ENCODE data around the gene SMIM43.
"Not testable (repeated sequence)": the region's sequence is repeated elsewhere in the genome, so short reads cannot be mapped to it uniquely, and the experiment has no call there.

The SMIM43 gene

DNA sequence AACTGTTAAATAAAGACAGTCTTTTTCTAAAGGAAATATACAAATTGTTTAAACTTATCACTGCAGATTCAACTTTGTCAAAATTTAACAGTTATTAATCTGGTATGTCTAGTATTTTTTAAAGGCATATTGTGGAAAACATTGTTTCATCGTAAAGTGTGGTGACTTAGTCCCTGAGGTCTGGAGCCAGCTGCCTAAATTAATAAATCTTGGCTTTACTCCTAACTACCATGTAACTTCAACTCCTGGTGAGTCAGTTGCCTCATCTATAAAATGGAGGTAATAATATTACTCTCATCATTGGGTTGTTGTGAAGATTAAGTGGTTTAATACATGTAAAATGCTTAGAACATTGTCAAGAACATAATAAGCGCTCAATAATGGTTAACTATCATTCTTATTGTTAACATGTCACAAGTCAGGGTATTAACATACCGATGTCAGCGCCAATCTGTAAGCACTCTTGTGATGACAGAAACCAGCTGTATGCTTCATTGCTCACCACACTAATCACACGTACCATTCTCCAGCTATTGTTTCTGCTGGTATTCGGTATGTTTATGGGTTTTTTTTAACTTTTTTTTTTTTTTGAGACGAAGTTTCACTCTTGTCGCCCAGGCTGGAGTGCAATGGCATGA is 14.1 kb upstream of the SMIM43 start:
- DNase-seq, result no peak

DNA sequence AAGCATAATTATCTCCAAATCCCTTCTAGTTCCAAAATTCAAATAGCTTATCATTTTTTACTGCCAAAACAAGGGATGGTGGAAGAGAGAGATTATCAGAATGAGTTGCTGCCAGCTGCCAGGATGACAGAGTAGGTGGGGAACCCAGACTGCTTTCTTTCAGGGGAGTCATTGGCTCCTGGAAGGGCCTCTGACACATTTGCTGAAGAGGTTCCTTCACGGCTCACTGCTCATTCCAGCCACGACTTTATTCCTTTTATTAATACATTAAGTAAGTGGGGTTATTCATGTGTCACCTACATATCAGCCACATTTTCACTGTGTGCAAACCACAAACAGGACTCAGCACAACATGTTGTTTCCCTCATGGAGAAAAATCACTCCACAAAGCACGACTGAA is 12.7 kb upstream of the SMIM43 start:
- DNase-seq, result no peak

DNA sequence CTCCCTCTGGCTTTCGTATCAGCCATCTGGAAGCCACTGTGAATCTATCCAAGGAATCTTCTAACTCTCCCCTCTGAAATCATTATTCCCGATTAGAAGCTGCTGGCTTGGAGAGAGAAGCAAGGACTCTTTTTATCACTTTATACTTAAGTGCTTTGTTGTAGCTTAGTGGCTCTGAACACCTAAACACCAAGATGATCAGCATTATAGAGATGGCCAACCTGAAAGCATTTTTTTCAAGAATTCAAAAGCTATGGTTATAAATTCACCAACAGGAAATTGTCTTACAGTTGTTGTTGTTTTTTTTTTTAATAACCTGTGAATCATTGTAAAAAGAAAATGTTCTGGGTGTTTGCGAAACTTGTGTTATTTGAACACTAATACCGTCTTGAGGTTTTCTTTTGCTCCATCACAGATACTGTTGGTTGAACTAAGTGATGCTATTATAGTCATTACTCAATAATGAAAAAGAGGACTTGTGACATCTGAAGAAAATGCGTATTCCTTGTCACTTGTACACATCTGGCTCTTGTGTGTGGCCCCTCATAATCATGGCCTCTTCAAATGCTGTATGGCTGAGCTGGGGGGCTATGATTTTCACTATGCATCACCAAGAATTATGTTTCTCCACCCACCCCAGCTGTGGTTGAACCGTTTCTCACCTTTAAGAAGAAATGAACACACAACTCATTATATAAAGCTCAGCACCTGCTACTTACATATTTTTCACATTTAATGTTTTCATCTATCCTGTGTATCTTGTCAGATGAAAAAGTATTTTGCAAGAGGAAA is 11.8 kb upstream of the SMIM43 start:
- no peak for DNase-seq

DNA sequence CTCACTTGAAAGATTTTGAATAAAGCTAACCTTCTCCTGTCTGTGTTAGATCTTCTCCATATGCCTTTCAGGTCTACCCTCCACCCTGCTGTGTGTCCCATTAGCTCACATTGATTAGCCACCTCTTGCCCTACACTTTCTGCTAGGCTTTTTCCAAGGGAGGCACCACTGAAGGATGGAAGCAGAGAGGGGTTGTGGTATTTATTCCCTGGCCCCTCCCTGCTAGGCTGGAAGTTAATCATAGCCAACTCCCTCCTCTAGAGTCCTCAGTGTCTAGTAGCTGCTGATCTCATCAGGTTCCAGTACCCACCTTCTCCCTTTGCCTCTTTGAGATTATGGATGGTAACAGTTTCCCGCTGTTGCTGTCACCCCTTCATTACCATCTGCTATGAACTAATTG is 8.9 kb upstream of the SMIM43 start:
- DNase-seq, result no peak

DNA sequence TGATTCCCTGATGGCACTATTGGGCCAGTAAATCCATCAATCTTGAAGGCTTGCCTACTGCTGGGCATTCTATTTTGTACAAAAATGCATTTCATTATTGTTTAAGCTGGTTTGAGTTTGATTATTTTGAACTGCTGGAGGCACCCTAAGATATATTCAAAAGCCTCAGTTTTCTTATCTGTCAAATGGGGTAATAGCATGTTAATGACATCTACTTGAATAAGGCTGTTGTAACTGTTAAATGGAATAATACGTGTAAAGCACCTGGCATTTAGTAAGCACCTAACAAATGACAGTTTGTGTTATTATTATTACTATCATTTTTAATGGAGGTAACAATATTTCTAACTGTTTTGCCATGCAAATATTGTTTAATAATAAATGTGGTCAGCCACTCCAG is 6.9 kb upstream of the SMIM43 start:
- DNase-seq, result no peak

DNA sequence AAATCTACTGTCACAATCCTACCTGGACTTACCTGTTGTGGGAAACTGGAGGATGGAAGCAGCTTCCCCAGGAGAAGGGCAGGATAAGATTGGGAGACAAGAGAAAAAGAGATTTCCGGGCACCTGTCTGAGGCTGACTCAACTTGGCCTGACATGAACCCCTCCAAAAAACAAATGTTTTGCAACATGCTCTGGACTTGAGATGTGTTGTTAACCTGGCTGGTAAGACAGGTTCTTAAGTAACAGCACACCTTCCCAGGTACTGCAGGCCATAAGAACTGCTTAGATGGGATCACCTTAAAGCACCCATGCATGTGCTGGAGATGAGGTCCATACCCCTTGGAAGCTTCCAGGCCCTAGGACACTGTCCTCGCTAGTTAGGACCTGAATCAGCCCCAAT is 4.4 kb upstream of the SMIM43 start:
- DNase-seq, result no peak

DNA sequence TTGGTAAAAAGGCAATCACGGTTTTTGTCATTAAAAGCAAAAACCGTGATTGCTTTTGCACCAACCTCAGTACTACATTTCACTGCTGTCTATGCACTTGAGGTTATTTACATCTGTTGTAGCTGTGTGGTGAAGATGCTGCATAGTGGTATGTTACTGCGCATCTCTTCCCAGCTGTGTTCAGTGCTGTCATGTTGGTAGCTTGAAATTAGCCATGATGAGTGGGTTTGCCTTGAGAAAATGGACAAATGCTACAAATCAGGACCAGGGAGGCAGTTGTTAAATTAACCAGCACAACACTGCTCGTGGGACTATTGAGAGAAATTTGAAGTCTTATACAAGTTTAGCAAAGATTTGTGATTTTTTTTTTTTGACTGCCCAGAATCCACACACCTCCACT is 2.2 kb upstream of the SMIM43 start:
- DNase-seq, result no peak

DNA sequence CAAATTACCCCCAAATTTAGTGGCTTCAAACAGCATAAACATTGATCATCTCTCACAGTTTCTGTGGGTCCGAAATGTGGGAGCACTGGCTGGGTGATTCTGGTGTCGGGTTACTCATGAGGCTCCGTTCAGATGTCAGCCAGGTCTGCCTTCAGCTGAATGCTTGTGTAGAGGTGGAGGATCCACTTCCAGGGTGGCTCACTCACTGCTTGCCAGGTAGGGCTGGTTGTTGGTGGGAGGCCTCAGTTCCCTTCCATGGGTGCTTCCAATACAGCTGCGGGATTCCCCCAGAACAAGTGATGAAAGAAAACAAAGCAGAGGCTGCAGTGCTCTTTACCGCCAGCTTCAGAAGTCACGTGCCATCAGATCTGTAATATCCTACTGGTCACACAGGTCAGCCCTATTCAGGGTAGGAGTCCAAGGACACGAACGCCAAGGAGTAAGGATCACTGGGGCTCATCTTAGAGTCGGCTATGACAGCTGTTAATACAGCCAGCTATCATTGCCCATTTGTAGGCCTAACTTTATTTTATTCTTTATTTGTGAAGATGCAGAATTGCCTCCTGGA is 1.1 kb upstream of the SMIM43 start:
- no peak for DNase-seq

DNA sequence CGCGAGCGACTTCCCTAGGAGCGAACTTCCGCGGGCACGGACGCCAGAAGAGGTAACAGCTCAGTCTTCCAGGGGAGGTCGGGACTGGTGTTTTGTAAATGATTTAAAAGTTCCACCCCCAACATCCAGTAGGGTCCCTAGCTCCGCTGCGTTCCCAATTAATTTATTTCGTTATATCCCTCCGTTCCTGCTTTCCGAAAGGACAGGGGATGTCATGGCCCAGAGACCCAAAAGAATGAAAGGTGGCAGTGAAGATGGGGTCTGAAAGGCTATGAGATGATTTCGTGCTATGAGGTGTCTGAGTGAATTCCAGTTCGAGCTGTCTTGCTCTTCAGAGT is 373 bp upstream of the SMIM43 start:
- DNase-seq, result no peak

DNA sequence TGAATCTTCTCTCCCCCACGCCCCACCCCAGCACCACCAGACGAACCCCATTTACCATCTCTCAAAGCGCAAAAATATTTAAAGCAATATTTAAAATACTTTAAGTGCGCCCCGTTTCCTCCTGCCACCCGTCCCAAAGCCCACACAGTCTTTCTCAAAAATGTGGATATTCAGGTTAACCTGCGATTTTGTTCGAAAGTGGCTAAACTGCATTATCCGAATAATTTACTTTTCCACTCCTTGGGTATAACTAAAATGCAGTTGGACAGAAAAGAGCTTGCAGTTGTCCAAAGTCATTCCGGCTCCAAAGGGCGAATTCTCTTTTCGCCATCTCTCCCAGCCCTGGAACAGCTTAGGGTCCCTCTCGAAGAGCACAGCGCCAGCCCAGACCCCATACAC is 662 bp downstream of the SMIM43 start:
- DNase-seq, result no peak

DNA sequence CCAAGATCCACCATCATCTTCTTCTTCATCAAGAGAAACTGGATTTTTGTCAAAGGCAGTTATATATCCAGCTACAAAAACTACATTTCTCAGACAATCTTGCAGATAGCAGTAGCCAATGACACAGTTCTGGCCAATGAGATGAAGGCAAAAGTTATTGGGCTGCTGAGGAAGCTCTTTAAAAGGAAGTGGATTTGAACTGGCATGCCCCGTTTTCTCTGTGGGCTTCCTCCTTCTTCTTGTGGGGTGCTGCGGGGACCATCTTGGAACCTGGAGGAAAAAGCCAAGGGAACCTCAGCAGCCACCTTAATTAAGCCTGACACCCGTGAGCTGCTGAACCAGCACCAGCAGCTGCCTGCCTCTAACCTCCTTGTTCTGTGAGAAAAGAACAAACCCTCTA is 4.8 kb downstream of the SMIM43 start:
- DNase-seq, result no peak

DNA sequence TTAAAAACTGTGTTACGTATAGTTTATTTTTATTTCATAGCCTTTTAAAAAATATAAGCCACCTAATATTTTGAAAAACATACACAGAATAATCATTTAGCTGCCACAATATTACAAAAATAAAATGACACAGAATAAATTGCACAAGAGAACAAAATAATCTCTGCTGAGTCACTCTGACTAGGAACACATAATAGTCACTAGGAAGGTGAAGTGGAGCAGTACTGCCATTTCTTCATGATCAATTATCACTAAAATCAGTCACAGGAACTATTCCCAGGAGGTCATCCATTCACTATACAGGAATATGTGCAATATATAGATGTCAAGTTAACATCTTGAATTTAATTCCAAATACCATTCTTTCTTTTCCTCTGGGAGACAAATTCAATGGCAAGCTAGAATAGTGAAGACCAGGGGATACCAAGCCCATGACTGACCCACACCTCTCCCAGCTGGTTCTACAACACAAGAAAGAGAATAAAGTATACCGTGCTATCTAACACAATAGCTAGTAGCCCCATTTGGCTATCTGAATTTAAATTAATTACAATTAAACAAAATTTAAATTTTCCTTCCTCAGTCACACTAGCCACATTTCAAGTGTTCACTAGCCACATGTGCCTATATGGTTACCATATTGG is 5.9 kb downstream of the SMIM43 start:
- DNase-seq, result no peak

DNA sequence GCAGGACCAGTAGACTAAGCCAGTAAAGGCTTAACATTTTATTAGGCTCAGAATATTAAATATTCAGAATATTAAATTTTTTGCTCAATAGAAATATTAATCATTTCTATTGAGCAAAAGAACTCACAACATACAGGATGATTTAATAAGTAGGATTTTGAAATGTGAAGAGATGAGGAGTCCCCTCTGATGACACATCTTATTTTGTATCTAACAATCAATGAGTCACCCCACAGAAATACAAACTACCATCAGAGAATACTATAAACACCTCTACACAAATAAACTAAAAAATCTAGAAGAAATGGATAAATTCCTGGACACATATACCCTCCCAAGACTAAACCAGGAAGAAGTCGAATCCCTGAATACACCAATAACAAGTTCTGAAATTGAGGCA is 12.8 kb downstream of the SMIM43 start:
- not testable (repeated sequence) for DNase-seq

GRCh38 chr4:121749225-121749624 is 15.7 kb downstream of the SMIM43 start:
- no peak for DNase-seq

GRCh38 chr4:121742794-121743193 is 22.2 kb downstream of the SMIM43 start:
- DNase-seq, result no peak

DNA sequence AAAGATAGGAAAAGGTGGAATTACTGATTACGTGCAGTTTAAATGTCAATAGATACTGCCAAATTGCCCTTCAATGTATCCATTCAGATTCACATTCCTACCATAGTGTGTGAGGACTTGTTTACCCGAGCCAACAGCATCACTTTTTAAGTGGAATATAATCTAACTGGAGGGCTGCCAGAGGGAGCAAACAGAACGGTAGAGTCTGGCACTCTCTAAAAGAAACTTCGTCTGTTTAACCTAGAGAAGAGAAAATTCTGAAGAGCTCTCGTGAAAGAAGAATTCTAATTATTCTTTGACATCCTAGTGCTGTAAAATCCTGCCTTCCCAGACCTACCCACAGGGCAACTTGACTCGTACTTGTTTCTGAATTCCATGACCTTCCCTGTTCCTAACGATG is 23.2 kb downstream of the SMIM43 start:
- no peak for DNase-seq

DNA sequence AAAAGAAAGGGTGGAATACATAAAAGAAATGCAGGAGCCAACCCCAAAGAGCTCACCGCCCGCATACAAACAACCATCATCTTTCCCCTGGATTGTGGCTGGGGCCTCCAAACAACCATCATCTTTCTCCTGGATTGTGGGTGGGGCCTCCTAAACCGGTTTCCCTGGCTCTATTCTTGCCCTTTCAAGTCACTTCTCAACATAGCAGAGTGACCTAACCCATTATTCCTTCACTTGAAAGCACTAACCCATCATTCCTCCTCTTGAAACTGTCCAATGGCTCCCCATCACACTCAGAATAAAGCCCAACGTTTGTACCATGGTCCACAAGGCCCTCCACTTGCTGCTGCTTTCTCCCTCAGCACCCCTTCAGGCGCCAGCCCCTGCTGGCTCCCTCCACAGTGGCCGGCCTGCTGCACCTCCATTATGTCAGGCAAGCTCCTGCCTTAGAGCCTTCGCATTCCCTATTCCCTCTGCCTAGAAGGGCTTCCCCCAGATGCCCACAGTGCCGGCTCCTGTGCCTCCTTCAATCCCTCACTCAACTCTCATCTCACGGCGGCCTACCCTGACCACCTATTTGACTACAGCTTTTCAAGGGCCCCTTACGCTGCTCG is 24.1 kb downstream of the SMIM43 start:
- DNase-seq, result no peak

GRCh38 chr4:121739575-121739974 is 25.4 kb downstream of the SMIM43 start:
- DNase-seq, result no peak

GRCh38 chr4:121738780-121739535 is 26.0 kb downstream of the SMIM43 start:
- DNase-seq, result no peak

GRCh38 chr4:121737846-121738554 is 27.0 kb downstream of the SMIM43 start:
- DNase-seq, result no peak

DNA sequence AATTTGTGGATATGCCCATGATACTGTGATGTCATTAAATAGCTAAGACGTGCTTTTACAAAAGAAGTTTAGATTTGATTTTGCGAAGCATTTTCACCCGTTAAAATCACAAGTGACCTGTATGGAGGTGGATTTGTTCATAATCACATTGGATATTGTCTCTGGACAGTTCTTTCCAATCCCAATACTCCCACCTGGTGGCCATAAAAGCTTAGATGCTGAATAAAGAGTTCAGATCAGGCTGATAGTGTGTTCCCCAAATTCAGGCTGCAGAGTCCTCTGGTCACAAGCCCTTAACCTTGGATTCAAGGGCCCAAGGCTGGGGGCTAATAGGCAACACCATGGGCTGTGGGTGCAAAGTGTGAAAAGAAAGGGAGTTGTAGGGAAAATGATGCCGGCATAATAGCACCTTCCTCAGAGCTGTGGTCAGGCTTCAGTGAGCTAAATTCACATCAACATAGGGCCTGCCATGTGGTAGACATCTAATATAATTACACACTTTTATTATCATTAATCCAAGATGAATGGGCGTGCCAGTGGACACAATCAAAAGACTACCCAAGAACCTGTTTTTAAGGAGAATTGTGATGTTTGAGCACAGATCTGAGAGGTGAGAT is 28.1 kb downstream of the SMIM43 start:
- peak; percentile 28 for DNase-seq

GRCh38 chr4:121734571-121734970 is 30.4 kb downstream of the SMIM43 start:
- DNase-seq, result no peak
